Fibroblast of villous mesenchyme (primary cell): Measurements from ENCODE around the gene BRINP1. TPM values are rescaled to one million over a fixed set of nuclear protein-coding genes. Genes with fewer than 3 reads are reported as not detected.

Source experiments
- DNase-seq: peaks from one replicate; pipeline ENCODE4 v3.0.0-alpha.2; 2010; ENCODE audit warnings: low read depth
- H3K4me3 ChIP-seq: 2 replicates; pipeline ENCODE4 v1.5.1; 2011; ENCODE audit warnings: low read depth, mild to moderate bottlenecking, low read length
- CTCF ChIP-seq: IDR thresholded peaks from 2 replicates; pipeline ENCODE4 v1.5.1; 2012; ENCODE audit warnings: low read depth, mild to moderate bottlenecking, low read length; ENCODE audit not compliant: insufficient read depth
- total RNA-seq: library from RNA; depleted of rRNA; stranded (reverse); fragments of >200 nt; gene quantifications from 2 replicates; pipeline ENCODE4 v1.2.3, GENCODE V29; 2012

Gene BRINP1
- total RNA-seq, 1 donor: under 0.01 TPM

- no peak for TF ChIP-seq CTCF
- no peak overlapping the region for H3K4me3 ChIP-seq
- no peak for DNase-seq
Observed at GRCh38 chr9:119167267-119167666, 202.0 kb downstream of the BRINP1 start.

GRCh38 chr9:119166096-119166495 lies 203.1 kb downstream of the BRINP1 start:
- no peak for TF ChIP-seq CTCF
- no peak overlapping the region for H3K4me3 ChIP-seq
- DNase-seq: no peak

GRCh38 chr9:119165131-119165530 lies 204.1 kb downstream of the BRINP1 start:
- DNase-seq: no peak
- TF ChIP-seq CTCF: no peak
- no peak overlapping the region for H3K4me3 ChIP-seq

GRCh38 chr9:119164716-119165115 lies 204.5 kb downstream of the BRINP1 start:
- no peak overlapping the region for H3K4me3 ChIP-seq
- no peak for DNase-seq
- TF ChIP-seq CTCF: no peak

GRCh38 chr9:119160551-119160950 lies 208.7 kb downstream of the BRINP1 start:
- no peak for TF ChIP-seq CTCF
- H3K4me3 ChIP-seq: no peak overlapping the region

GRCh38 chr9:119159386-119159785 lies 209.8 kb downstream of the BRINP1 start:
- no peak overlapping the region for H3K4me3 ChIP-seq
- TF ChIP-seq CTCF: no peak
- DNase-seq: no peak

More at GRCh38 chr9:119160551-119160950, 208.7 kb downstream of the BRINP1 start:
- DNase-seq: no peak

- H3K4me3 ChIP-seq: no peak overlapping the region
- no peak for DNase-seq
- no peak for TF ChIP-seq CTCF
Observed at GRCh38 chr9:119157196-119157595, 212.0 kb downstream of the BRINP1 start.
